DND-41 (cell line): ENCODE measurements around the gene ID3.
A peak's percentile ranks its signal among the peaks of the same experiment; 100 is the strongest.

Source experiments
- ATAC-seq: fragments of 200-7000 bp; cut with Tn5 transposase; 3 replicates; pipeline ENCODE4 v1.9.1; 2021; ENCODE audit warnings: low read depth; ENCODE audit not compliant: insufficient read depth
- DNase-seq: peaks from one replicate; pipeline ENCODE4 v3.0.0-alpha.2; 2020
- H2AFZ ChIP-seq: 2 replicates; pipeline ENCODE4 v1.6.0; 2012; ENCODE audit warnings: low read depth, low read length
- H3K27ac ChIP-seq: 2 replicates; pipeline ENCODE4 v1.5.1; 2012; ENCODE audit warnings: low read length, inconsistent platforms
- H3K27me3 ChIP-seq: fragments of 200-600 bp; sonication (generic); 2 replicates; pipeline ENCODE4 v1.6.0; 2012; ENCODE audit warnings: low read length, mild to moderate bottlenecking, inconsistent platforms; ENCODE audit not compliant: insufficient read depth, poor library complexity
- H3K36me3 ChIP-seq: 2 replicates; pipeline ENCODE4 v1.5.1; 2012; ENCODE audit warnings: low read length, inconsistent platforms; ENCODE audit not compliant: insufficient read depth
- H3K4me1 ChIP-seq: 2 replicates; pipeline ENCODE4 v1.5.1; 2012; ENCODE audit warnings: mild to moderate bottlenecking, low read length; ENCODE audit not compliant: insufficient read depth
- H3K4me2 ChIP-seq: 2 replicates; pipeline ENCODE4 v1.6.0; 2012; ENCODE audit warnings: mild to moderate bottlenecking, moderate library complexity, low read length, inconsistent platforms; ENCODE audit not compliant: insufficient read depth
- H3K4me3 ChIP-seq, 2 experiments: fragments of 200-600 bp in 1 of 2; shearing (Covaris generic) in 1 of 2; 2 replicates each; pipeline ENCODE4 v1.5.1; 2012 to 2016; ENCODE audit warnings: inconsistent platforms in 2 of 2, low read length in 2 of 2, mild to moderate bottlenecking in 2 of 2, low read depth in 1 of 2, moderate library complexity in 1 of 2
- H3K79me2 ChIP-seq: 2 replicates; pipeline ENCODE4 v1.6.0; 2012; ENCODE audit warnings: low read length, inconsistent platforms; ENCODE audit not compliant: insufficient read depth
- H3K9ac ChIP-seq: 2 replicates; pipeline ENCODE4 v1.6.0; 2012; ENCODE audit warnings: low read depth, mild to moderate bottlenecking, inconsistent platforms, low read length, moderate library complexity
- H3K9me3 ChIP-seq: 2 replicates; pipeline ENCODE4 v1.5.1; 2012; ENCODE audit warnings: low read length, moderate library complexity, mild to moderate bottlenecking, inconsistent platforms; ENCODE audit not compliant: insufficient read depth, severe bottlenecking
- H4K20me1 ChIP-seq: 2 replicates; pipeline ENCODE4 v1.6.0; 2012; ENCODE audit warnings: low read length; ENCODE audit not compliant: insufficient read depth
- EZH2 ChIP-seq: IDR thresholded peaks from 3 replicates; pipeline ENCODE4 v1.6.1; 2012; ENCODE audit warnings: borderline replicate concordance, low read depth, mild to moderate bottlenecking, moderate library complexity, low read length, inconsistent platforms; ENCODE audit not compliant: severe bottlenecking
- TF ChIP-seq, protein P1 (sequence below): IDR thresholded peaks from 2 replicates; pipeline ENCODE4 v1.5.1; 2012; ENCODE audit warnings: borderline replicate concordance, low read length, moderate library complexity, mild to moderate bottlenecking; ENCODE audit not compliant: poor library complexity, severe bottlenecking; ENCODE audit errors: extremely low read depth

Gene ID3

DNA sequence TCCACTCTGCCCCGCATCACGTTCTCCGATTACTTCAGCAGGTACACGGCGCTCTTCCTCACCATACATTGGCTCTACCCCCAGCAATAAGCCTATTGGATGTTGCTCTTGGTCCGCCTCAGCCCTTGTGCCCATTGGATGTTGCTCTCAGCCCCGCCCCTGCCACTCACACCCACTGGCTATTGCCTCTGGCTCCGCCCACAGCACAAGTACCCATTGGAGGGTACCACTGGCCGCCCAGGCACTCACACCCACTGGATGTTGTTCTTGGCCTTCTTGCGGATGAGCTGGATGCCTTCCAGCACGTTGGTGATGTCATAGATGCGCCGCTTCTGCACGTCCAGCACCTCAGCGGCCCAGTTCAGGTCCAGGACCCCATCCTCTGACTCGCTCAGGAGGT, 37.7 kb downstream of the ID3 start:
- Histone ChIP-seq H3K4me1 (peaks cover 24% of the 10 kb centered on the region), H3K4me2 (no peak overlapping the region), H3K36me3 (peaks cover 98% of the 10 kb centered on the region), H3K9ac (no peak overlapping the region), H4K20me1 (peaks cover 79% of the 10 kb centered on the region), H3K4me3 (no peak overlapping the region), H3K9me3 (no peaks in the 10 kb centered on the region), H3K79me2 (peaks cover 76% of the 10 kb centered on the region), H2AFZ (no peak overlapping the region), H3K27me3 (no peaks in the 10 kb centered on the region), H3K27ac (no peak overlapping the region)
- ATAC-seq (no peak), DNase-seq (peak; percentile 37)
- TF ChIP-seq, protein P1, sequence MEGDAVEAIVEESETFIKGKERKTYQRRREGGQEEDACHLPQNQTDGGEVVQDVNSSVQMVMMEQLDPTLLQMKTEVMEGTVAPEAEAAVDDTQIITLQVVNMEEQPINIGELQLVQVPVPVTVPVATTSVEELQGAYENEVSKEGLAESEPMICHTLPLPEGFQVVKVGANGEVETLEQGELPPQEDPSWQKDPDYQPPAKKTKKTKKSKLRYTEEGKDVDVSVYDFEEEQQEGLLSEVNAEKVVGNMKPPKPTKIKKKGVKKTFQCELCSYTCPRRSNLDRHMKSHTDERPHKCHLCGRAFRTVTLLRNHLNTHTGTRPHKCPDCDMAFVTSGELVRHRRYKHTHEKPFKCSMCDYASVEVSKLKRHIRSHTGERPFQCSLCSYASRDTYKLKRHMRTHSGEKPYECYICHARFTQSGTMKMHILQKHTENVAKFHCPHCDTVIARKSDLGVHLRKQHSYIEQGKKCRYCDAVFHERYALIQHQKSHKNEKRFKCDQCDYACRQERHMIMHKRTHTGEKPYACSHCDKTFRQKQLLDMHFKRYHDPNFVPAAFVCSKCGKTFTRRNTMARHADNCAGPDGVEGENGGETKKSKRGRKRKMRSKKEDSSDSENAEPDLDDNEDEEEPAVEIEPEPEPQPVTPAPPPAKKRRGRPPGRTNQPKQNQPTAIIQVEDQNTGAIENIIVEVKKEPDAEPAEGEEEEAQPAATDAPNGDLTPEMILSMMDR = no peak
- no peak for TF ChIP-seq EZH2

DNA sequence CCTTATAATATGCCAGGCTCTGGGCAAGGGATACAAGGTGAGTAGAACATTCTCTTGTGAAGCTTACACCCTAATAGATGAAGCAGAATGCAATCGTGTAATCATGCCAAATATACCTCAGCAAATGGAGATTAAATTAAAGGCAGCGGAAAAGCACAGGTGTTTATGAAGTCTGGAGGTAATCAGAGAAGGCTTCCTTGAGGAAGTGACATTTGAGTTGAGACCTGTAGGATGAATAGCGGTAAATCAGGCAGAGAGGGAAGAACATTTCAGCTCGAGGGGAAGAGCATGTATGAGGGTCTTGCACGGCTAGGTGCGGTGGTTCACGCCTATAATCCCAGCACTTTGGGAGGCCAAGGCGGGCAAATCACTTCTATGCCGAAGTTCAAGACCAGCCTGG, 41.7 kb downstream of the ID3 start:
- H3K4me1 ChIP-seq = no peaks in the 10 kb centered on the region
- ATAC-seq = no peak
- H3K9ac ChIP-seq = no peak overlapping the region
- peaks cover 61% of the 10 kb centered on the region for H4K20me1 ChIP-seq
- DNase-seq = no peak
- H3K27me3 ChIP-seq = no peaks in the 10 kb centered on the region
- no peaks in the 10 kb centered on the region for H3K9me3 ChIP-seq
- no peak overlapping the region for H3K4me2 ChIP-seq
- H2AFZ ChIP-seq = no peak overlapping the region
- TF ChIP-seq, protein P1 = no peak
- TF ChIP-seq EZH2 = no peak
- H3K36me3 ChIP-seq = peaks cover 100% of the 10 kb centered on the region
- no peak overlapping the region for H3K27ac ChIP-seq
- H3K79me2 ChIP-seq = peaks cover 57% of the 10 kb centered on the region
- H3K4me3 ChIP-seq = no peak overlapping the region

DNA sequence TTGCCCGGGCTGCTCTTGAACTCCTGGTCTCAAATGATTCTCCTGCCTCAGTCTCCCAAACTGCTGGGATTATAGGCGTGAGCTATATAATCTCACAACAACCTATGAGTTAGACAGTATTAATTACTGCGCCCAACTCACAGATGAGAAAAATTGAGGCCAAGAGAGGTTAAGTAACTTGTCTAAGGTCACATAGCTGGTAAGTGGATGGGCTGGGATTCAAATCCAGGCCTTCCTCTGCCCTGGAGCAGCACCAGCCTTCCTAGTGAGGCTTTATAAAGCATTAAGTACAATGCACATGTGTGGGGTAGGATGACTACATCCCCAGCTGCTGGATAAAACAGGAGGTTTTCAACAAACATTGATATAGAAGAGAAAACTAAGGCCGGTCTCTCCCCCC, 43.4 kb downstream of the ID3 start:
- peaks cover 46% of the 10 kb centered on the region for H4K20me1 ChIP-seq
- H3K36me3 ChIP-seq = peaks cover 100% of the 10 kb centered on the region
- no peak overlapping the region for H3K9ac ChIP-seq
- H3K4me3 ChIP-seq = no peak overlapping the region
- peaks cover 44% of the 10 kb centered on the region for H3K79me2 ChIP-seq
- H3K27ac ChIP-seq = no peak overlapping the region
- DNase-seq (no peak), ATAC-seq (no peak)
- H3K4me1 ChIP-seq = no peaks in the 10 kb centered on the region
- TF ChIP-seq, protein P1 = no peak
- no peak for TF ChIP-seq EZH2
- no peaks in the 10 kb centered on the region for H3K27me3 ChIP-seq
- no peak overlapping the region for H2AFZ ChIP-seq
- no peaks in the 10 kb centered on the region for H3K9me3 ChIP-seq
- no peak overlapping the region for H3K4me2 ChIP-seq

DNA sequence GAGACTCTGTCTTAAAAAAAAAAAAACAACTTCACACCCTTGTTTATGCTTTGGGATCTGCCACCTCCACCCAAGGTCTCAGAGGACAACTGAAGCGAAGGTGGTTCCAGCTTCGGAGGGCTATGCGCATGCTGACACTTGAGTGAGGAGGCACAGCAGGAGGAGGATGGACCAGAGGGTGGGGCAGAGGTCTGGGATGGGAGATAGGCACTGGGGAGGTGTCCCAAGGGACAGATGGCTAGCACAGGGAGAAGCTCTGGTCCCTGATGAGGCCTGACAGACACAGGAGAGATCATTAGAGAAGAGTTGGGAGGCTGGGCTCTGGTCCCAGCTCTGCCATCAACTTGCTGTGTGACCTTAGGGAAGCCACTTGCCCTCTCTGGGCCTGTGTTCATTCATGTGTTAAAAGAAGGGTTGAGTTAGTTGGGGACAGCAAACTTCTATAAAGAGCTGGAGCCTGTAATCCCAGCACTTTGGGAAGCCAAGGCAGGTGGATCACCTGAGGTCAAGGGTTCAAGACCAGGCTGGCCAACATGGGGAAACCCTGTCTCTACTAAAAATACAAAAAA, 45.1 kb downstream of the ID3 start:
- Histone ChIP-seq H3K79me2 (peaks cover 33% of the 10 kb centered on the region), H3K4me1 (no peaks in the 10 kb centered on the region), H3K9me3 (no peaks in the 10 kb centered on the region), H4K20me1 (peaks cover 55% of the 10 kb centered on the region), H3K27ac (no peak overlapping the region), H3K36me3 (peaks cover 100% of the 10 kb centered on the region), H3K4me3 (no peak overlapping the region), H3K9ac (no peak overlapping the region), H3K27me3 (no peaks in the 10 kb centered on the region), H3K4me2 (no peak overlapping the region), H2AFZ (no peak overlapping the region)
- DNase-seq (no peak), ATAC-seq (no peak)
- TF ChIP-seq EZH2 = no peak
- TF ChIP-seq, protein P1 = no peak
